ENCODE measurements around the gene HMHB1.
A peak's percentile ranks its signal among the peaks of the same experiment; 100 is the strongest.
"Not testable (repeated sequence)": the region's sequence is repeated elsewhere in the genome, so short reads cannot be mapped to it uniquely, and the experiment has no call there.

The HMHB1 gene

DNA sequence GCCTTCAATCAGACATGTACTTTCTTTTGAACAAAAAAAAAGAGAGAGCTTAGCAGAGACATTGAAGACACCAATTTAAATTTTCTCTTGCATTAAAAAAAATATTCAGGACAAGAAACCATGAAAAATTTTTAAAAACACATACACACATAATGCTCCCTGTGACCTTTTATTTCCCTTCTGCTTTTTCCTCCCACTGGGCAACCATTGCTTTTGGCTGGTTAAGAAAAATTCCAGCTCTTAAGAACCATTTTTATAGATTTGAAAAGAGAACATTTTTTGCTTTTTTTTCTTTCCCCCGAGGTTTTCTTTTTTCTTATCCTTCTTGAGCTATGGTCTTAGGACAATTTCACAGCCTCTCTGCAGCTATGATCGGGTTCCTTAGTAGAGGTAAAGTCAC, 6.1 kb upstream of the HMHB1 start:
- no peak for DNase-seq

DNA sequence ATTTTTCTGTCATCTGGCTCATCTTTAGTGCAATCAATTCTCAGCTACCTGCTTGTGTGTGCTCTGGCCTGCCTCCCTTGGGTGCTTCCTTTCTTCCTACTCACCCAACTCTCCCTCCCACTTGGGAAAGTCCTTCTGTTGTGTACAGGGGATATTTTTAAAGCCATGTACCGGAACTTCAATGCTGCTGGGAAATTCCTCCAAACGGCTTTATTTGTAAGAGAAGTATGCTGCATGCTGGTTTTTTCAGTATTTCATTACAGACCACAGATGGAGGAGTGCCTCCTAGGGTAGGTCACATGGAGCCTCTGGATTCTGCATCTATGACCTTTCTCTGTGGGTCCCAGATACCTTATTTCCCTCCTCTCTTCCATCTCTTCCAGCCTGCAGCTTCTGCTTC, 5.4 kb upstream of the HMHB1 start:
- no peak for DNase-seq

DNA sequence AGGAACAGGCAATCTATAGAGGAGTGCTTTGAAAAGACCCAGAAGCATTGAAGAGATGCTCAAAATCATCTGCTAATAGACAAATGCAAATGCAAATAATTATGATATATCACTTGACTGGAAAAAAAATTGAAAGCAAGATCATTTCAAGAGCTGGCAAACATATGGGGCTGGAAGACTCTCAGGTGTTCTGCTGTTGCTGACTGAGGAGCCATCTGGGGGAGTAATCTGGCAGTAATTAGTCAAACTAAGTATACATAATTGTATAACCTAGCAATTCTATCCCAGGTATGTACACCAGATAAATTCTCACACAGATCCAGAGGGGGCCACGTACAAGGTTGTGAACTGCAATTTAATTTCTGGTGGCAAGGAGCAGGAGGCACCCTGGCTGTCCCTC, 4.6 kb upstream of the HMHB1 start:
- DNase-seq, result no peak

DNA sequence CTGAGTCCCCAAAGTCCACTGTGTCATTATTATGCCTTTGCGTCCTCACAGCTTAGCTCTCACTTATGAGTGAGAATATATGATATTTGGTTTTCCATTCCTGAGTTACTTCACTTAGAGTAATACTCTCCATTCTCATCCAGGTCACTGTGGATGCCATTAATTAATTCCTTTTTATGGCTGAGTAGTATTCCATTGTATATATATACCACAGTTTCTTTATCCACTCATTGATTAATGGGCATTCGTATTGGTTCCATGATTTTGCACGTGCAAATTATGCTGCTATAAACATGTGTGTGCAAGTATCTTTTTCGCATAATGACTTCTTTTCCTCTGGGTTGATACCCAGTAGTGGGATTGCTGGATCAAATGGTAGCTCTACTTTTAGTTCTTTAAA, 4.4 kb downstream of the HMHB1 start:
- DNase-seq, result not testable (repeated sequence)

DNA sequence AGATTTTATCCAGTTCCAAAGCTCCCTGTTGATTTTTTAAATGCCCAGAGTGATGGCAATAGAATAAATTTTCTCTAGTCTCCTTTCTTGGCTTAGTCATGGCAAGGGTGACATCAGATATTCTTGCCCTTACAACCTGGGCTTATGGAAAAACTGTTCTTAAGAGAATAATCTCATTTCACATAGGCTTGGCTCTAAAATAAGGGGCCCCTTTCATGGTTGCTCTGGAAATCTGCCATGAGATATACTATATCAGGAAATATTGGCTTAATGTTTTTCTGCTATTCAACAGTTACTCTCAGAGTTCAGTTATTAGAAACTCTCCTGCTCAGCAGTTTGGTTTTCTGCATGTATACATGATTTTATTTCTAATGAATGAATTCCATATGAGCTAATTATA, 7.8 kb downstream of the HMHB1 start:
- DNase-seq, result no peak

DNA sequence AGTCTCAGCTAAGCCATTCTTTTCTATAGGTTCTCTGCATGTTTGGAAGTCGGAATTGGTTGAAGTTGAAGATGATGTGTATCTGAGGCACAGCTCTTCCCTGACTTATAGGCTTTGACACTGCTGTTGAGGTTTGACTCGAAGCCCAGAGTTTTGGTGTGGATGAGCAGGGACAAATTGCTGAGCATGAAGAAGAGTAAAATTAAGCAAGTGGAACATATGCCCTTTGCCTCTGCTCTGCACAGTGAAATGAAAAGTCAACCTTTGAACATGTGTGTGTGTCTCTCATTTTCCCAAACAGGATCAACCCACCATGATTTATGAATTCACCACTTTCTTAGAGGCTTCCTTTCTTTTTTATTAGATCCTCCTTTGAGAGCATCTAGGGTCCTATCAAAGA, 8.5 kb downstream of the HMHB1 start:
- DNase-seq, result no peak

DNA sequence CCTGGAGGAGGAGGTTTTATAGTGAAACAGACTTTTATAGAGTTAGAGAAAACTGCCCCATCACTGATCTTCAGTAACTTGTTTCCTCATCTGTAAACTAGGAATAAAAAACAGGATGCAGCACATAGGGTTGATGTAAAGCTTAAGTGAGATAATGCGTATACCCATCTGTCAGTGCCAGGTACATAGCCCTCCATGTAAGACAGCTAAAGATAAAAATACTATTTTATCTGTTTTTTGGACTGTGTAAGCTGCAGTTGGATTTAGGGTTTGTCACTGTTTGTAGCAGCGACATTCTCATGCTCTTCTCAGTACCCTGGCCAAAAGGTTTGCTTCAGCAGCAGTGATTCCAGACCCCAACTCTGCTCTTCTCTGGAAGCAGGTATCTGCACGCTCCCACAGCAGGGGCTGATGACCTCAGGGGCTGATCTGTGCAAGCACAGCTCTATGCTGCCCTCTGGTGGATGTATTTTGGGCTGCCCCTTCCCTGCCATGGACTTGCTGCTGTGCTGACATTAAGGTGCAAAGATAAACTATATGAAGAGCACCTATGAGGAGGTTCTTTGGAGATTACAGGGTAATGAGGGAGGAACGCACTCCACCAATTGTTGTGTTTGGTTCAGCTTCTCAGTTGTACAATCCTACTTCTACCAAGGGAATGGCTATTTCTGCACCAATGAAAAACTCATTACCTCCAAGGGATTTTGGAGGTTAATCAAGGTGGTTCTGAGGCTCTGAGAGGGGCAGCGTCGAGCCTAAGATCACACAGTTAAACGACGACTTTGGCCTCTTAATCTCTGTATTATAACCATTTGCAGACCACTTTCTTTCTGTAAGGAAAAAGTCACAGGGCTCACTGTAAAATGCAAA, 13.1 kb downstream of the HMHB1 start:
- DNase-seq, result peak; percentile 22

DNA sequence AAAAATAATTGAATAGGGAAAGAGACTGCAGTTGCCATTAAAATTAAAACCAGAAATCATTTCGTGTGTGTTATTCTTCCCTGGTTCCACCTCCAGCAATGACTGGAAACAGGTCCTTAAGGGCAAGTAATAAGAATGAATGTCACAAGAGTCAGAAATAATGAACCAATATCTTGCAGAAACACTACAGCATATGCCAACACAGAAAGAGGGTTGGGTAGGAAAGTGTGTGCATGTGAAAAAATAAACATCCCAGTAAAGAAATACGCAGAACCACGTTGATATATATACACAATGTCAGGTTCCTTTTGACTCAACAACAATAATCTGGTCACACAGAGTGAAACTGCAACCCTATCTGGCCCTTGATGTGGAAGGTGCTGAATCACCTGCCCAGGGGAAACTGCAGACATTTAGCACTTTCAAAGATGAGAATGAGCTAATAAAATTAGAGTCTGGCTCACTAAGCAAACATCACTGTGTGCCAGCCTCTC, 15.0 kb downstream of the HMHB1 start:
- peak; percentile 62 for DNase-seq

DNA sequence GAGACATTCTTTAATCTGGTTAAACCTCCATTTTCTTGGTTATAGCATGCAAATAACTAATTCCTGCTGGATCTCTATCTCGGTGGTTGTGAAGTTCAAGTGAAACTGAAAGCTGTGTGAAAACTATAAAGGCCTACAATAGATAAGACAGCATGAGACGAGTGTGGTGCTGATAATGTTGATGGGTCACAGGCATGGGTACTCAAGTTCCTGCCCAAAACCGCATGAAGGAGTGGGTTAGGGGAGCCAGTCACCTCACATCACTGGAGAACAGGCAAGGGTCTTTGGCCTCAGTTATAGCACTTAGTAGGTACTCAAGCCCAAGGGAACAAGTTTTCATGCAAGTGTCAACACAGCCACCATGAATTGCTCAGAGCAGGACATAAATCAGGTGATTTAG, 16.7 kb downstream of the HMHB1 start:
- DNase-seq, result no peak

DNA sequence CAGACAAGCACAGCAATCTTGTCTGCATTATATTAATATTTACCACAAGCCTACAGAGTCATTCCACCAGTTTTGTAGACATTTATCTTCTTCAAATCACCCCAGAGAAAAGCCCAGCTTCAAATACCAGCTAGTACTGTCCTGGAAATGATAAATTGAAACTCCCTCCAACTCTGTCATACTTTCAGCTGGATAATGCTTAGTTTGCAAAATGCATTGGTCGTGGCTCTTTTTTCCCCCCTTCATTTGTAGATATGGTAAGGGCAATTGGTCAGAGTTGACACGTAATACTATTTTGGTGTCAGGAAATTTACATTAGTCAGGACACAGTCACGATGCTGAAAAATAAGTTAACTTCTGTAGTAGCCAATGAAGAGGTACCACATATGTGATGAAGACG, 21.2 kb downstream of the HMHB1 start:
- DNase-seq, result no peak

DNA sequence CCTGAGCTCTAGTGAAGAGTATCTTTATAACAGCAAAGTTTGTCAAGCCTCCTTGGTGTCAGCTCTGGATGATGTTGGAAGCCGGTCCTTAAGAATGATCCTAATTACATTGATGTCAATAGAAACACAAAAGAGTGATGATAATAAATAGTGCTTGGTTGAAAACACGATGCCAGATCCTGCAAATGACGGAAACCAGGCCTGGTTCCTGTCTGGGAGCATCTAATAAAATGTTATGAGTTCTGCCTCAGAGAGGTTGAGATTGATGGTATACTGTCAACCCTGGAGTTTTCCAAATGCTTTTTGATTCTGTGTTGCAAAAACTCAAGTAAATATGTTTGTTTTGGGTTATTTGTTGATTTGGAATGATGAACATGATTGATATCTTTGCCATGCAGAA, 23.3 kb downstream of the HMHB1 start:
- no peak for DNase-seq

DNA sequence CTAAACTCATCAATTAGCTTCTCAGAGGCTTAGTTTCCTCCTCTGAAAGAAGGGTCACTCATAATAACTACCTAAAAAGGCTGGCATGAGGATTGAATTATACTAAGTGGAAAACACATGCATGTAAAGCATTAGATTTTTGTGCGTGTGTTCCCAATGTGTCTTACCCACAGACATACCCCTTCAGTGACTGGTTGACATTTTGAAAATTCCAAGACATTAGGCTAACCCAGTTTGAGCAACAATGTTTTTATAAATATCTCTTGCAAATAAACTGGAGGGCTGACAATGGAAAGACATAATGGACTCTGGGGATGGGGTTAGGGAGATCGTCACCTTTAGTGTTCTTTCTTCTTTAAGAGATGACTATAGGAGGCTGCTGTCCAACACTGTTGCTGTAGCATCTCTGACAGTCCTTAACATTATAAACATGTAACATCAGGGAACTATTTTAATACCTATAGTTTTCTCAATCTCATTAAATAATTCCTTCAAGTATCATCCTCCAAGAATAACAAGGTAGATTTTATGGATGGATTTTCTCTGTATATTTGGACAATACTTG, 24.3 kb downstream of the HMHB1 start:
- DNase-seq, result no peak

DNA sequence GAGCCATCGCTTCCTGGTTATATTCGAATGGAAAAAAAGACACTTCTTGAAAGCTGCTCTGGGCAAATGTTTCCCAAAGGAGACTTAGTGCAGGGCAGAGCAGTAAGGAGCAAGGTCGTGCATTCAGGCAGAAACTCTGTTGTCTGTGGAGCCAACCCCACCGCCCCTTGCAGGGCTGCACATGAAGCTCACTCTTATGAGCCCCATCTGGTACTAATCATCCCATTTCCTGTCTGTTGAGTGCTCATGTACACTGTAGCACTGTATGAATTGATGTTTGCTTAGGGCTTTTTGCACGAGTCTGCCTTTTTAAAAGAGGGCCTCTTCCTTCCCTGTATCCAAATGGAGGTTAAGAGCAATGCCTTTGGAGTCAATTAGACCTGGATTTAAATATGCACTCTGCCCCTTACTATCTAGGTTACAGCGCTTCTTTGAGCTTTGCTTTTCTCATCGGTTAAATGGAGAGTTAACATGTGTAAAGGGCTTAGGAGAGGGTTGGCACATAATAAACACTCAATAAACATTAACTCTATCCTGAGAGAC, 25.4 kb downstream of the HMHB1 start:
- DNase-seq, result peak; percentile 87

DNA sequence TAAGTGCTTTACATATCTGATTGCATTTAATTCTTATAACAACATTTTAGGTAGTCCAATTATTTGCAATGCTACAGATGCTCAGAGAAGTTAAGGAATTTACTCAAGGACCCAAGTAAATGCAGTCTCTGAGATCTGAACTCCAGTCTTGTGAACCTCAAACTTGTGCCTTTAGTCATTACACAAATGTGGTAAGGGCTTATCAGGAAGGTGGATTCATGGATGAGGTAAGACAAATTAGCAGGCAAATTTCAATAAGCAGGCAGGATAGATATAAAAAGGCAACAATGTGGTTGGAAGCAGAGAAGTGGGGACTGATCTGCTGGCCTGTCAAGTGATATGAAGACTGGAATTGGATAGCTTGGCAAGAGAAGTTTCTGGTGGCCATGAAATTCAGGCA, 29.5 kb downstream of the HMHB1 start:
- no peak for DNase-seq

DNA sequence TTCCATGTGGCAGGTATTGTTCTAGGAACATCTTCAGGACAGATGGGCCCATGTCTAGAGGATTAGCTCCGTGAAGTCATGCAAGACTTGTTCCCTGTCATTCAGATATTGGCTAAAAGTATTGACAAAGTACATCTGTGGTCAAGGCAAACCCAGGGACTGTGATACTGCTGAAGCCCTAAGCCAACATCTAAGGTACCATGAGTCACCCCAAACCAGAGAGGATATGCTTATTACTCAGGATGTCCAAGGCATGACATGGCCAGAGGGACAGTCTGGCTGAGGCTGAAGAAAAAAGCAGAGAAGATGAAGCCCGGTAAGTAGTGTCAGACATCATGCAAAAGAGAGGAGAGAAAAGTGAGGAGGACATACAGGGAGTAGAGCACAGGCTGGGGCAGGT, 31.0 kb downstream of the HMHB1 start:
- no peak for DNase-seq

DNA sequence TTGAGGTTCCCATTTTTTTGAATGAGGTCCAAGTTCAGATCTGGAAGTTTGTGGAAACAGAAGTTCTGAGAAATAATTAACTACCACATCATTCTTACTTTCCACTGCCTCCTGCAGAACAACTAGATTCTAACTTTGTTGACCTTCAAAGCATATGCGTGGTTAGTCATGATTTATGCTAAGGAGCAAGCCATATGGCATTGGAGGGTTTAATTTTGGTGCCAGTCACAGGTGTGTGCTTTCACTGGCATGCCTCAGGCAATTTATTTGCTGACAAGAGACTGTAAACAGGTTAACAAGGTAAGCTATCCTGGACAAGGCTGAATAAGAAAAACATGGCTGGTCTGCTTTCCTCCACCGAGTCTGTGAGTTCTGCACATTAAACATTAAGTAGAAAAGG, 31.5 kb downstream of the HMHB1 start:
- no peak for DNase-seq

DNA sequence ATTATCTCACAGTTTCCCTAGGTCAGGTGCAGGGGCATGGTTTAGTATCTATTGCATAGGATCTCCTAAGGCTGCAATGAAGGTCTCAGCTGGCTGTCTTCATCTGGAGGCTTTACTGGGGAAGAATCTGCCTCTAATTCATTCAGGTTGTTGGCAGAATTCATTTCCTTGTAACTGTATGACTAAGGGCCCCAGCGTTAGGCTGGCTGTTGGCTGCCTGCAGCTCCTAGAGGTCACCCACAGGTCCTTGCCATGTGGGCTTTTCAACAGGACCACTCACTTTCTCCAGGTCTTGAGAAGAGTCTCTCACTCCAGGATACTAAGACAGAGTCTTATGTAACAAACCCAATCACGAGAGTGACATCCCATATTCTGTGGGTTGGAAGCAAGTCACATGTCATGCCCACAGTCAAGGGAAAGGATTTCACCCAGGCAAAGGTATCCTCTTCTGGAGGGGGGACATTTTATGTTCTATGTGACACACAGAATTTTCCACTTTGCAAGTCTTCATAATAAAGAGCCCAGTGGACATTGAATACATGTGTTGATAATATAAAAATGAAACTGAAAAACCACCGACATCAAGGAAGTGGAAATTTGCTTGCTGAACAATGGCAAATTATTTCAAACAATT, 38.2 kb downstream of the HMHB1 start:
- DNase-seq, result no peak

DNA sequence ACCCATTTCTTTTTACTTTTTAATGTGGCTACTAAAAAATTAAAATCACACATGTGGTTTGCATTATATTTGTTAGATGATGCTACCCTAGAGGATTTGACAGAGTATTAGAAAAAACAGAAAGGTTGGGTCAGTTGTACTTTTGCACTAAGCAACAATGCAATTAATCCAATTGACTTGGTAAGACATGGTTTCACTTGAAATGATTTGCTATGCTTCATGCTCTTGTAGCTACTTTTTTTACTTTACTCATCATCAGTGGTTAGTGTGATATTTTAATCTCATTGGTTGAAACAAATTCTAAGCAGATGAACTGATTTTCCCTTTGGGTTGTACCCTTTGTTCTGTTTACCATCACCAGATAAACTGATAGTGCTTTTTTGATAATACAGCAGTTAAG, 39.4 kb downstream of the HMHB1 start:
- no peak for DNase-seq

DNA sequence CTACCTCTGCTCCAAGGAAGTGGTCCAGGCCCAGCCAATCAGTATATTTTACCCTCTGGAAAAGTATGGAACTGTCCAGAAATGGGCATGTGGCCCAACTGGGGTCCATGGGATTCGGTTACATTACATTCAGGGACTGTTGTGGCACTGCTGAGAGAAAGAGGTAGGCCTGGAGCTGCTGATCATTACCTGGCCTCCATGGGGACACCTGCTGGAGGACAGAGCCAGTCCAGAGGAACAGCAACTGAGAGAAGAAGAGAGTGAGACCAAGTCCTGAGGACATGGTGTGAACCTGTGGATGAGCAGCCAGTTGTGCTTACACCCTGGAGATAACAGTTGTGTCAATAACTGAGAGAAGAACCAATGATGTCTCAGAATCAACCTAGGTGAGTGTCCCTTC, 48.2 kb downstream of the HMHB1 start:
- DNase-seq, result no peak

DNA sequence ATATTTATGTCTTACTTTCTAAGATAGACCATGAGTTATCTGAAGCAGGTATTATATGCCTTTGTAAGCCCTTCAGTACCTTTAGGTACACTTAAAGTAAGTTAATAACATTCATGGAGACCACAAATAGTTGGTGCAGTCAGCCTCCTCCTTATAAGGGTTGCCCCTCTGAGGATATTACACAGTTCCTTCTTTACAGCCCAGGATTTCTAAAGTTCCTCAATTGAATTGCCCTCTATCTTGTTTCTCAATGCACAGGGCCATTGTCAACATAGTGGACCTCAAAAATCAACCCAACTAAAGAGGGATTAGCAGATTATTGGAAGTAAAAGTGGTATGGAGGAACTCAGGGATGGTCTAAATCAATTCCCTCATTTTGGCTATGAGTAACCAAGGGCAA, 50.3 kb downstream of the HMHB1 start:
- DNase-seq, result no peak

DNA sequence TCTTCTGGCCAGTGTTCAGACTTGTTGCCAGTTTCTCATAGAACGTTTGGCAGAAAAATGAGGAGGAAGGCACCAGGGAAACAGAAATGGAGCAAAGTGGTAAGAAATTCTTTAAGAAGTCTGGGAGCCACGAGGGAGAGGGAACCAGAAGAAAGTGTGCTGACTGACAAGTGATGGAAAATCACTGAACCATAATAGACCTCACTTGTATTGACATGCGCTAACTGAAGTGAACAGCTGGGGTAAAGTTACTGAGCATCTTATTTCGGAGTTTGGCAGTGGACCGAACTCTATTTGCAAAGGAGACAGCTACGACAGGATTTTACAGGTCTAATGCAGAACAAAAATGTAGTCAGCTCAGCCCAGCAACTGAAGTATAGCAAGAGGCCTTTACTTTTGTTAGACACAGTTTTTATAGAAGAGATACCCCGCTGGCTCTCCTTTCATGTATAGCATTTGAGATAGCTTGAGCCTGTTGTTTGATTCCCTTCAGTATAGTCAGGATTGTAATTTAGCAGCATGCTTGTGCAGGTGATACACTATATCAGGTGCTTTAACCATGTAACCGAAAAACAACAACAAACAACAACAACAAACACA, 53.6 kb downstream of the HMHB1 start:
- no peak for DNase-seq

All from DMS153 (cell line).